DND-41 (cell line): Measurements from ENCODE around the gene NRG2.

ENCODE experiments used
- ATAC-seq: fragments of 200-7000 bp; cut with Tn5 transposase; 3 replicates; pipeline ENCODE4 v1.9.1; 2021; ENCODE audit warnings: low read depth; ENCODE audit not compliant: insufficient read depth
- DNase-seq: peaks from one replicate; pipeline ENCODE4 v3.0.0-alpha.2; 2020
- H2AFZ ChIP-seq: 2 replicates; pipeline ENCODE4 v1.6.0; 2012; ENCODE audit warnings: low read depth, low read length
- H3K27ac ChIP-seq: 2 replicates; pipeline ENCODE4 v1.5.1; 2012; ENCODE audit warnings: low read length, inconsistent platforms
- H3K27me3 ChIP-seq: fragments of 200-600 bp; sonication (generic); 2 replicates; pipeline ENCODE4 v1.6.0; 2012; ENCODE audit warnings: low read length, mild to moderate bottlenecking, inconsistent platforms; ENCODE audit not compliant: insufficient read depth, poor library complexity
- H3K36me3 ChIP-seq: 2 replicates; pipeline ENCODE4 v1.5.1; 2012; ENCODE audit warnings: low read length, inconsistent platforms; ENCODE audit not compliant: insufficient read depth
- H3K4me1 ChIP-seq: 2 replicates; pipeline ENCODE4 v1.5.1; 2012; ENCODE audit warnings: mild to moderate bottlenecking, low read length; ENCODE audit not compliant: insufficient read depth
- H3K4me2 ChIP-seq: 2 replicates; pipeline ENCODE4 v1.6.0; 2012; ENCODE audit warnings: mild to moderate bottlenecking, moderate library complexity, low read length, inconsistent platforms; ENCODE audit not compliant: insufficient read depth
- H3K4me3 ChIP-seq, 2 experiments: fragments of 200-600 bp in 1 of 2; shearing (Covaris generic) in 1 of 2; 2 replicates each; pipeline ENCODE4 v1.5.1; 2012 to 2016; ENCODE audit warnings: inconsistent platforms in 2 of 2, low read length in 2 of 2, mild to moderate bottlenecking in 2 of 2, low read depth in 1 of 2, moderate library complexity in 1 of 2
- H3K79me2 ChIP-seq: 2 replicates; pipeline ENCODE4 v1.6.0; 2012; ENCODE audit warnings: low read length, inconsistent platforms; ENCODE audit not compliant: insufficient read depth
- H3K9ac ChIP-seq: 2 replicates; pipeline ENCODE4 v1.6.0; 2012; ENCODE audit warnings: low read depth, mild to moderate bottlenecking, inconsistent platforms, low read length, moderate library complexity
- H3K9me3 ChIP-seq: 2 replicates; pipeline ENCODE4 v1.5.1; 2012; ENCODE audit warnings: low read length, moderate library complexity, mild to moderate bottlenecking, inconsistent platforms; ENCODE audit not compliant: insufficient read depth, severe bottlenecking
- H4K20me1 ChIP-seq: 2 replicates; pipeline ENCODE4 v1.6.0; 2012; ENCODE audit warnings: low read length; ENCODE audit not compliant: insufficient read depth
- EZH2 ChIP-seq: IDR thresholded peaks from 3 replicates; pipeline ENCODE4 v1.6.1; 2012; ENCODE audit warnings: borderline replicate concordance, low read depth, mild to moderate bottlenecking, moderate library complexity, low read length, inconsistent platforms; ENCODE audit not compliant: severe bottlenecking
- TF ChIP-seq, protein P1 (sequence below): IDR thresholded peaks from 2 replicates; pipeline ENCODE4 v1.5.1; 2012; ENCODE audit warnings: borderline replicate concordance, low read length, moderate library complexity, mild to moderate bottlenecking; ENCODE audit not compliant: poor library complexity, severe bottlenecking; ENCODE audit errors: extremely low read depth

The NRG2 gene

DNA sequence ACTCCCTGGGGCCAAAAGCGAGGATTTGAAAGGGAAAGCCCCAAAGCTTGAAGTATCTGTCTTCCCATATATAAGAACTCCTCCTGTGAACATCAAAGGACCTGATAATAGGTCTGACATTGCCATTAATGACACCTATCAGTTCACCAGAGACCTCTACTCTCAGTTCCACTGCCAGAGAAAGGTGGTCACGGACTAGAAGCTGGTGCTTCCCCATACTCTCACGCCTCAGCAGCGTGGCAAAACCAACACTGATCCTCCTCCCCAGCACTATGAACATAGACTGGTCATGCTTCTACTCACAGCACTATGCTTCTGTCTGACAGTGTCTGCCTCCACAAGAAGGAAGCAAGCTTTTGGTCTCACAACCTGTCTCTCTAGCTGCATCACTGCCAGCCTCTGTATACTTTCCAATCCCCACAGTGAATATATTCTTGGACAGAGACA, 37.9 kb downstream of the NRG2 start:
- no peak for ATAC-seq
- H3K79me2 ChIP-seq: no peaks in the 10 kb centered on the region
- H3K4me1 ChIP-seq: no peaks in the 10 kb centered on the region
- H3K27me3 ChIP-seq: peaks cover 21% of the 10 kb centered on the region
- H3K4me2 ChIP-seq: no peak overlapping the region
- H3K27ac ChIP-seq: no peak overlapping the region
- H3K4me3 ChIP-seq: no peak overlapping the region
- H3K9ac ChIP-seq: no peak overlapping the region
- DNase-seq: no peak
- no peak overlapping the region for H2AFZ ChIP-seq
- TF ChIP-seq EZH2: no peak
- TF ChIP-seq, protein P1, sequence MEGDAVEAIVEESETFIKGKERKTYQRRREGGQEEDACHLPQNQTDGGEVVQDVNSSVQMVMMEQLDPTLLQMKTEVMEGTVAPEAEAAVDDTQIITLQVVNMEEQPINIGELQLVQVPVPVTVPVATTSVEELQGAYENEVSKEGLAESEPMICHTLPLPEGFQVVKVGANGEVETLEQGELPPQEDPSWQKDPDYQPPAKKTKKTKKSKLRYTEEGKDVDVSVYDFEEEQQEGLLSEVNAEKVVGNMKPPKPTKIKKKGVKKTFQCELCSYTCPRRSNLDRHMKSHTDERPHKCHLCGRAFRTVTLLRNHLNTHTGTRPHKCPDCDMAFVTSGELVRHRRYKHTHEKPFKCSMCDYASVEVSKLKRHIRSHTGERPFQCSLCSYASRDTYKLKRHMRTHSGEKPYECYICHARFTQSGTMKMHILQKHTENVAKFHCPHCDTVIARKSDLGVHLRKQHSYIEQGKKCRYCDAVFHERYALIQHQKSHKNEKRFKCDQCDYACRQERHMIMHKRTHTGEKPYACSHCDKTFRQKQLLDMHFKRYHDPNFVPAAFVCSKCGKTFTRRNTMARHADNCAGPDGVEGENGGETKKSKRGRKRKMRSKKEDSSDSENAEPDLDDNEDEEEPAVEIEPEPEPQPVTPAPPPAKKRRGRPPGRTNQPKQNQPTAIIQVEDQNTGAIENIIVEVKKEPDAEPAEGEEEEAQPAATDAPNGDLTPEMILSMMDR: no peak
- H4K20me1 ChIP-seq: no peaks in the 10 kb centered on the region
- H3K36me3 ChIP-seq: no peaks in the 10 kb centered on the region
- H3K9me3 ChIP-seq: no peaks in the 10 kb centered on the region

DNA sequence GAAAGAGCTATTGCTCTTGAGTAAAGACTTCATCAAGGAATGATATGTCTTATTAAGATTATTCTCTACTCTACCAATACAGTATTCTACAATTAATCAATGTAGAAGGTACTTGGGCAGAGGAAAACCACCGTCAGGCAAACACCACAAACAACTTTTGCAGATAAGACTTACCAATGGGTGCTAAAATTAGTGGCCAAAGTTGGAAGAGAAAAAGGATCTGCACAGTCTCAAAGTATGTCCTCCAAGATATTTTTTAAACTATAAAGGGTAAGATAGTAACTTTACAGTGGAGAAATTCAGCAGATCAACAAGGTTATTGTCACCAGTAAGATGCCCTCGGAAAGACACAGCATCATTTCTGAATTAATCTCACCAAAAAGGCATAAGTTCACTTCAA, 38.9 kb downstream of the NRG2 start:
- Histone ChIP-seq H3K4me3 (no peak overlapping the region), H3K36me3 (no peaks in the 10 kb centered on the region), H3K4me1 (no peaks in the 10 kb centered on the region), H3K27ac (no peak overlapping the region), H3K9me3 (no peaks in the 10 kb centered on the region), H3K4me2 (no peak overlapping the region), H4K20me1 (no peaks in the 10 kb centered on the region), H2AFZ (no peak overlapping the region), H3K27me3 (peaks cover 27% of the 10 kb centered on the region), H3K9ac (no peak overlapping the region), H3K79me2 (no peaks in the 10 kb centered on the region)
- TF ChIP-seq EZH2: no peak
- TF ChIP-seq, protein P1: no peak
- ATAC-seq (no peak), DNase-seq (no peak)

DNA sequence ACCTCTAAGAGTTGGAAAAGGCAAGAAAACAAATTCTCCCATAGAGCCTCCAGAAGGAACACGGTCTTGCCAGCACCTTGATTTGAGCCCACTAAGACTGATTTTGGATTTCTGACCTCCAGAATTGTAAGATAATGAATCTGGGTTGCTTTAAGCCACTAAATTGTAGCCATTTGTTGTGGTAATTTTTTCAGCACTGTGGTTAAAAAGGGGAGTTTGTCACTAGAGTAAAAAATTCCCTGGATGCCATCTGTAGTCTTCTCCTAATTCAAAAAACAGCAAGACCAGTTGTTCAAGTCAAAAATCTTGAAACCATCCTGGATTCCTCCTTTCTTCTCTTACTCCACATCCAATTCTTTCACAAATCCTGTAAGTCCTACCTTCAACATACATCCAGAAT, 39.6 kb downstream of the NRG2 start:
- no peak overlapping the region for H3K4me2 ChIP-seq
- no peak overlapping the region for H3K27ac ChIP-seq
- ATAC-seq (no peak), DNase-seq (no peak)
- no peaks in the 10 kb centered on the region for H3K79me2 ChIP-seq
- H3K9ac ChIP-seq: no peak overlapping the region
- H2AFZ ChIP-seq: no peak overlapping the region
- H3K36me3 ChIP-seq: no peaks in the 10 kb centered on the region
- H3K9me3 ChIP-seq: no peaks in the 10 kb centered on the region
- TF ChIP-seq, protein P1: no peak
- TF ChIP-seq EZH2: no peak
- H3K4me3 ChIP-seq: no peak overlapping the region
- H3K4me1 ChIP-seq: no peaks in the 10 kb centered on the region
- H4K20me1 ChIP-seq: no peaks in the 10 kb centered on the region
- peaks cover 31% of the 10 kb centered on the region for H3K27me3 ChIP-seq

DNA sequence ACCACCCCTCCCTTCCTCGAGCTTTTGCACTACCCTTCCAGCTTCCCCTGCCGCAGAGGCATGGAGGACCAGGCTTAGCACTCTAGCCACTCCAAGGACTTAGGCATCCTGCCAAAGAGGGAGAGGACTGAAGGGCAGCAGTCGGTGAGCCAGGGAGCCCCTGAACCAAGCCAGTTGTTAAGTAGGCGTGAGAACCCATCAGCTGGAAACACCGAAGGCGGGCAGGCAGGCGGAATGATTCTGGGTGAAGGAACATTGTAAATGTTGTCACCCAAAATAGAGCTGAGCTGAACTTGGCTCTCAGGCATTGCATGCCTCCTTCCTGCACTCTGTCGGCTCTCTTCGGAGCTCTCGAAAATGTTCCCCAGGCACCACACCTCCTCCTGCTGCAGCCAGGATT, 42.8 kb downstream of the NRG2 start:
- ATAC-seq: no peak
- Histone ChIP-seq H3K4me3 (no peak overlapping the region), H2AFZ (no peak overlapping the region)

More for the DNA sequence above, 42.8 kb downstream of the NRG2 start:
- DNase-seq: no peak
- no peak overlapping the region for H3K4me2 ChIP-seq
- no peak overlapping the region for H3K9ac ChIP-seq
- no peak overlapping the region for H3K27ac ChIP-seq
- H3K4me1 ChIP-seq: no peaks in the 10 kb centered on the region
- H3K9me3 ChIP-seq: no peaks in the 10 kb centered on the region
- TF ChIP-seq, protein P1: no peak
- no peak for TF ChIP-seq EZH2
- H3K79me2 ChIP-seq: no peaks in the 10 kb centered on the region
- H4K20me1 ChIP-seq: no peaks in the 10 kb centered on the region
- no peaks in the 10 kb centered on the region for H3K36me3 ChIP-seq
- H3K27me3 ChIP-seq: peaks cover 40% of the 10 kb centered on the region
